C1 segment of cervical spinal cord (tissue), 14 donors: ENCODE measurements around the gene SLC16A8.
"Not testable (repeated sequence)": the region's sequence is repeated elsewhere in the genome, so short reads cannot be mapped to it uniquely, and the experiment has no call there.

ENCODE experiments used
- DNase-seq, 14 donors: peaks; one replicate each; lab custom pipeline; 2025; lab: John Stamatoyannopoulos, UW

The SLC16A8 gene, protein sequence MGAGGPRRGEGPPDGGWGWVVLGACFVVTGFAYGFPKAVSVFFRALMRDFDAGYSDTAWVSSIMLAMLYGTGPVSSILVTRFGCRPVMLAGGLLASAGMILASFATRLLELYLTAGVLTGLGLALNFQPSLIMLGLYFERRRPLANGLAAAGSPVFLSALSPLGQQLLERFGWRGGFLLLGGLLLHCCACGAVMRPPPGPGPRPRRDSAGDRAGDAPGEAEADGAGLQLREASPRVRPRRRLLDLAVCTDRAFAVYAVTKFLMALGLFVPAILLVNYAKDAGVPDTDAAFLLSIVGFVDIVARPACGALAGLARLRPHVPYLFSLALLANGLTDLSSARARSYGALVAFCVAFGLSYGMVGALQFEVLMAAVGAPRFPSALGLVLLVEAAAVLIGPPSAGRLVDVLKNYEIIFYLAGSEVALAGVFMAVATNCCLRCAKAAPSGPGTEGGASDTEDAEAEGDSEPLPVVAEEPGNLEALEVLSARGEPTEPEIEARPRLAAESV

GRCh38 chr22:38083931-38084631 is at the start of gene SLC16A8:
SLC16A8 (minus strand) TSS chr22:38084184; CDS start chr22:38082873, 1,311 bp downstream.
- DNase-seq = no peak

DNA sequence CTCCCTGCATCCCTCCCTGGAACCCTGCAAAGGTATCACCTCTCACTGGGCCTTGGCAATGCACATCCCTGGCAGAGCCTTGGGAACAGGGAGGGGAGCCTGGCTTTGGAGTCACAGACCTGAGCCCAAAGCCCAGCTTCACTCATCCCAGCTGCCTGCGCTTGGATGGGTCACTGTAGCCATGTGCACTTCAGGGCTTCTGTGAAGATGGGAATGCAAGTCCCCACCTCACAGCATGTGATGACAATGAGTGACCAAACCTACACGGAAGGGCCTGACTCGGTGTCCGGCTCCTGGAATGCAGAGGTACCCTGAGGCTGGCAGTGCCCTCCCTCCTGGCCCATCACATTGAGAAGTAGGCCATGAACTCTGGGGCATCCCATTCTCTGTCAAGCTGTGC is 49.3 kb upstream of the SLC16A8 start:
- no peak for DNase-seq

- no peak for DNase-seq
Measured at GRCh38 chr22:38132794-38133193, 48.8 kb upstream of the SLC16A8 start.

DNA sequence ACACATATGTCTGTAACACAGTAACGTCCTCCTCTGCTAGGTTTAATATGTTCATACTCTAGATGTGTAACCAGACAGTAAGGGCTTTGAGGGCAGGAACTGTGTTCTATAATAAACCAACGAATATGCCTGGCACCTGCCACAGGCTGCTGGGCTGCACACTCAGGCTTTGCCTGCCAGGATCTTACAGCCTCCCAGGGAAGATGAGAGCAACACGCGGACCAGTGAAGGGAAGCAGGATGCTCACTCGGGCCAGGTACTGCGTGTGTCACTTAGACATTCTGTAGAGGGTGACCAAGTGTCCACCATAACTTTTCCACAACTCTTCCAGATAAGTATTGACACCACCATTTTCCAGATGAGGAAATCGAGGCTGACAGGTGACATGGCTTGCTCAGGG is 48.2 kb upstream of the SLC16A8 start:
- no peak for DNase-seq

DNA sequence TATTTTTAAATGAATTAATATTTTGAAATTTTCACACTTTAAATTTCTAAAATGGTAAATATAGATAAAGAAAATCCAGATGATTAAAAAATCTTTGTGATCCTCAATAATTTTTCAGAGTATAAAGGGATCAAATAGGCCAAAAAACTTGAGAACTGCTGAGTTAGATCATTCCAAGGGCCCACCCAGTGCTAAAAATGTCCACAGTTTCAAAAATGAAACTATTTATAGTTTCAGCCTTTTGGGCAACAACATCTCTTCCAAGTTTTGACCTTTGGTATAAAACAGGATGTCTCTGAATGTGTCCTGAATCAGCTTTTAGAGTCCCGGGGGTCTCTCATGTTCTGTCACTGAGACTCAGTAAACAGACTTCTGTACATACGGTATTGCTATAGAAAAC is 47.4 kb upstream of the SLC16A8 start:
- DNase-seq = no peak

DNA sequence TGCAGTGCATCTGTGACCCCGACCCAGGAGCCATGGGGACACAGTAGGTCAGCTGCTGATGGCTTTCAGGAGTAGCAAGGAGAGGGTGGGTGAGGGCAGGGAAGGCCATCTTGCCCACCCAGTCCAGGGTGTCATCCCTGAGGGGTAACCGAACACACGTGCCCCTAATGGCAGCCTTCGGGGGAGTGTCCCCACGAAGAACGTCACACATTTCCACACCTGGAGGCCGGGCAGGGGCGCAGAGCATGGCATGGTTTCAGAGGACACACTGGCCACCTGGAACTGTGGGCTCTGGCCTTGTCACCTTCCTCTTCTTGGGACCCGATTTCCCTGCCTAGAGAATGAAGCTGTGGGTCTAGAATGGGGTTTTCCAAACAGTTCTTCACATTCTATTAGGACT is 45.9 kb upstream of the SLC16A8 start:
- DNase-seq = no peak

- no peak for DNase-seq
Measured at GRCh38 chr22:38129021-38129420, 45.0 kb upstream of the SLC16A8 start.

DNA sequence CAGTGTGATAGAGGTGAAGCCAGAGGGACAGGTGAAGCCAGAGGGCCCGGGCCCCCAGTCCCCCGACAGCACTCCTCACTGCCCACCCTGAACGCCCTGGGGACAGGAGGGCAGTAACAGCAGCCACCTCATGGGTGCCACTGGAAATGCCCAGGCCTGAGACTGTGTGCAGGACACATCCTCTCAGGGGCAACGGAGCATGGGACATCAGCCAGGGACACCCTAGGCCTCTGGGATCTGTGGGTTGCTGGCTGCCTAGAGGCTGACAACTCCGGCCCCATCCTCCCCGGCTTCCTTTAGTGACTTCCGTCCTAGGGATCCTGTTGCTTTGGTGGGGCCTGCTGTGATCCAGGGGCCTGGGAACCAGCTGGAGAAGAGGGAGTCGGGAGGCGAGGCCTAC is 43.9 kb upstream of the SLC16A8 start:
- no peak for DNase-seq

DNA sequence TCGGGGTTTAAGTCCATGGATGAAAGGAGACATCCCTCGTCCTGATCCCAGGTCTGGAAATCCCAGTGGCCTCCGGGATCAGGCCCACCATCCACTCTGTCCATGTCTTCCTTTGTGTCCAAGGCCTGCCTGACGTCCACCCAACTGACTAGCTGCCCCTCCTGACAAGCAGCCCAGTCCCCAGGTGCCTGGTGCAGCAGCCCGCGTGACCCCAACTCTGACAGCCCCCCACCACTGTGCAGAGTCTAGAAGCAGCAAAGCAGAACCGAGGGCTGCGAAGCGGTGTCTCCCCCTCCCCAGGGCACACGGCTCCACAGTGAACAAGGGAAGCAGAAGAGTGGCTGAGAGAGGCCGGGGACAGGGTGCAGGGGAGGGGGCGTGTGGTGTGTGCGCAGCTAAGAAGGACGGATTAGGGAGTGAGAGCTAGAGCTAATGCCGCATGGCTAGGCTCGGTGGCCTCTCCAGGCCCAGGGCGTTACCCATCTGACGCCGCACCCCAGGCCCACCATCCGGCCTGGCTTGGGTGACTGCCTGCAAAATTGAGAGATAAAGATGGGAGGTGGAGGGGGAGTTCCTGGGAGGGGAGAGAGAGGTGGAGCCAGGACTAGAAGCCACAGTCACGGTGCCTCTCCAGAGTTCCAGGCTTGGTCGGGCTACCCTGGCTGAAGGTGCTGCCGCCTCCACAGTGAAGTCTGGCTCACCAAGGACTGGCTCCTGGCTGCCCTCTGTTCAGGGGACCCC is 43.1 kb upstream of the SLC16A8 start:
- no peak for DNase-seq

DNA sequence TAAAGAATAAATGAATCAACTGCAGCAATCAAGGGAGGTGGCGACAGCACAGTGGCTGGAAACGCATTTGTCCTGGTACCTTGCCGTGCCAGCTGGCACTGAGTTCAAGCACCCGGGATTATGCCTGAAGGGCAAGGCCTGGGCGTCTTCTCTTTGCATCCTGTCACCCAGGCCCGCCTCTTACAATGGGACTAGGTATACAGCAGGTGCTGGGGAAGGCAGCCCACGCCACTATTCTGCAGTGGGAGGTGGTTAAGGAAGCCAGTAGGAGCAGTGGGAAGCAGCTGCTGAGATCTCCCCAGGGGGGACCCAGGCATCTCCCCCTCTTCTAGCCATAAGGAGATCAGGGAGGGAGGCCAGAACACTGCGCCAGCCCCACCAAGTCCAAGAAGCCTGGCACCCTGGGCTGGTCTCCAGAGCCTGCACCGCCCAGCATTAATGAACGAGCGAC is 41.8 kb upstream of the SLC16A8 start:
- DNase-seq = peak in 2 of 14 donors; percentile 10 to 18

DNA sequence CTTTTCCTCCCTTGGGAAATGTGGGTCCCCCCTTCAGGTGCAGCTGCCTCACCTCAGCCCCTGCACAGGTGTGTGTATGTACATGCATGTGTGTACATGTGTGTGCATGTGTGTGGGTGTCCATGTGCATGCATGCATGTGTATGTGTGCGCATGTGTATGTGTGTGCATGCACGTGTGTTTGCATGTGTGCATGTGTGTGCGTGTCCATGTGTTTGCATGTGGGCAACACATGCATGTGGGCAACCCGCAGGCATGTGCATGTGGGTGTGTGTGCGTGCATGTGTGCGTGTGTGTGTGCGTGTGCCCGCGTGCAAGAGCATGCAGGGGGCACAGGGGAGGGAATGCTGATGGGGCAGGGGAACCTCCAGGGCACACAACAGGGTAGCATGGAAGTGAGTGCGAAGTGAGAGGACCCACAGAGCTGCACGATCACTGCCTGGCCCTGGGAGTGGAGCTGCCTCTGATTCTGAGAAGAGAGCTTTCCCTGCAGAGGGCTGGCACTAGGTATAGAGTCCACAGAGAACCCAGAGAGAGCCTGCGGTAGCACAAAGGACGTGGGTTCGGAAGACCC is 41.1 kb upstream of the SLC16A8 start:
- DNase-seq = no peak

DNA sequence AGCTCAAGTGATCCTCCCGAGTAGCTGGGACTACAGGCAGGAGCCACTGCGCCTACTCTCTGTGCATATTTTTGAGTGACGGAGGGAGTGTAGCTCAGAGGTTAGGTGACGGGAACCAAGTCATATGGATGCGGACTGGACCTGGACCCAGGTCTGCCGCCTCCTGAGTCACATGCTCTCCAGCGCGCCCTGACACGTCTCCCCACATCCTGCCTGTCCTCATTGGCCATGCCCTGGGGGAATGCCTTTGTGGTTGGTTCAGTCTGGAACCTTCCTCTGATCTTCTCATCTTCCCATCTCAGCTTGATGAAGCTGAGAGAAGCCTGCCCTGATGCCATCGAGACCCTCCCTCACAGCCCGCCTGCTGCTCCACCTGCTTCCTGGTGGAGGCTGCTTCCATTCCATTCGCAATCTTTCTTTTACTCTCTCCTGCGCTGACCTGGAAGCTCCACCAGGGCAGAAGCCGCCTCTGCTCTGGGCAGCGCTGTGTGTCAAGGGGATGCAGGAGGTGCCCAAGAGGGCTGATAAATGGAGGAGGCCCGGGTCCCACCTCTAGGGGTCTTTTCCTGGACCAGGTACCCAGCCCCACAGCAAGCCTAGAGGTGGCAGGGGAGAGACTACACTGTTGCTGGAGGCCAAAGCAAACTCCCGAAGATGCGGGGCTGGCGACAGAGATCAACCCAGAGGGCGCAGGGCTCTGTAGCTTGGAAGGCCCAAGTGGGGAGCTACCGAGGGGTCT is 40.4 kb upstream of the SLC16A8 start:
- no peak for DNase-seq

GRCh38 chr22:38122616-38123015 is 38.6 kb upstream of the SLC16A8 start:
- DNase-seq = no peak

DNA sequence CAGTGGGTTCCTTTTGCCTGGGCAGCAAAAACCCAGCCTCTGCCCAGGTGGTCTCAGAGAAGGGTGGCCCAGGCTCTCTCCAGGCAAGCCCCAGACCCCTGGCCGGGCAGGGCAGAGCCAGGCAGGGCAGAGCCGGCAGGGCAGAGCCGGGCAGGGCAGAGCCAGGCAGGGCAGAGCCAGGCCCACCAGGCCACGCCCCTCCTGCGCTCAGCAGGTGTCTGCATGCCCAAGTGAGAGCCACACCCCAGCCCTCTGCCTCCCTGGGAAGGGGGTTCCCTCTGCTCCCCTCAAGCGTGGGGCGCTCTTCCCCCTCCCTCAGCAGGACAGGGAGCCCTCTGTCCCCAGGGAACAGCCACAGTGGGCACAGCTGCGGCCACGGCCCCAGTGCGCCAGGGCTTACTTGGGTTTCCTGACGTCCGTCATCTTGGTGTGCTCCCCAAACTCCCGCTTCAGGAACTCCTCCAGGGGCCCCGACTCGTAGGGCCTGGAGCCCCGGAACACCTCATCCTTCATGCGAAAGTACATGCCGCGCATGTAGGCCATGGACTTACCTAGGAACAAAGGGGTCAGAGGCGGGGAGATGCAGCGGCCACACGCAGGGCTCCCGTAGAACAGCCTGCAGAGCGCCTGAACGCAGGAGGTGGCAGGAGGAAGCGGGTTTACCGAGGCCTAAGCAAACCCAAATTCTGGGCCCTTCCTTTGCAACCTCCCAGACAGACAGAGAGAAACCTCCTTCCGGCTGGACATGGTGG is 36.6 kb upstream of the SLC16A8 start:
- DNase-seq = no peak

GRCh38 chr22:38118747-38119146 is 34.8 kb upstream of the SLC16A8 start:
- not testable (repeated sequence) for DNase-seq

- DNase-seq = no peak
Measured at GRCh38 chr22:38118182-38118581, 34.2 kb upstream of the SLC16A8 start.

DNA sequence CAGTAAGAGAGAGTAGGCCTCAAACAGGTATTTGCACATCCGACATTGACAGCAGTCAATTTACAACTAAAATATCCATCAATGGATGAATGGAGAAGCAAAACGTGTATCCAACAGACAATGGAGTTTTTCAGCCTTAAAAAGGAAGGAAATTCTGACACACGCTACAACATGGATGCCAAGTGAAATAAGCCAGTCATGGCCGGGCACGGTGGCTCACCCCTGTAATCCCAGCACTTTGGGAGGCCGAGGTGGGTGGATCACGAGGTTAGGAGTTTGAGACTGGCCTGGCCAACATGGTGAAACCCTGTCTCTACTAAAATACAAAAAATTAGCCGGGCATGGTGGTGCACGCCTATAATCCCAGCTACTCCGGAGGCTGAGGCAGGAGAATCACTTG is 33.6 kb upstream of the SLC16A8 start:
- DNase-seq = not testable (repeated sequence)

DNA sequence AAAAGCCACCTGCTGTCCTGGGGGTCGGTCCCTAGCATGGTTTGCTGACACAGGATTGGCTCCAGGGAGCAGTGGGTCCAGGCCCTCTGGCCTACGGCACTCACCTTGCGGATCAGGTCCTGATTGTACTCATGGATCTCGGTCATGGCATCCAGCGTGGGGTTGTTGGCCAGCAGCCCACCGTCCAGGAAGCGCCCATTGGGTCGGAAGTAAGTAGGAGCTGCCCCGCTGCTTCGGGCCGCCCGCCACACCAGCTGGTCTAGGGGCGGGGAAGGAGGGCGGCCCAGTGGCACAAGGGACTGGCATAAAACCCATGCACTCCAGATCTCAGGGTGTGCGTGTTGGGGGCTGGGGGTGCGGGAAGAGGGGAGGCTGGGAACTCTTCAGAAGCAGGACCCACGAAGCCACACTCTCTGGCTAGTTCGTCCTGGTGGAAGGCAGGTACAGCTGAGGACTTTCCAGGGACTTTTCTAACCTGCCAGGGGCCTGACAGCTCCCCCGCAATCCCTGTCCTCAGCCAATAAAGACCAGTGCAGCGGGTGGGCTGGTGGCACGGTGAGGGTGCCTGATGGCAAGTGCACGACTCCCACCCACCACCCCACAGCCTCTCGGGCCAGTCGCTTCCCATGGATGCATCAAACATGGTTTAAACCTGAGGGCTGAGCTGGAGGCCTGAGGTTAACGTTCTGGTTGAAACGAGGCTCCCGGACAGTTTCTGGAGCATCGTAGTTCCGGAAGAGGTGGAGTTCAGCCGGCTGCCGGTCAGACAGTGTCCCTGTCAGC is 31.6 kb upstream of the SLC16A8 start:
- DNase-seq = peak in 1 of 14 donors; percentile 57
